GM19025 (cell line): ENCODE results near the gene INPP5A.
"Not testable (repeated sequence)": the region's sequence is repeated elsewhere in the genome, so short reads cannot be mapped to it uniquely, and the experiment has no call there.

Experiments
- ATAC-seq: cut with Tn5 transposase; IDR thresholded peaks from one replicate; pipeline ENCODE4 v1.9.1; 2021; ENCODE audit warnings: mild to moderate bottlenecking, low read depth, moderate library complexity; ENCODE audit not compliant: unreplicated experiment

Gene INPP5A

DNA sequence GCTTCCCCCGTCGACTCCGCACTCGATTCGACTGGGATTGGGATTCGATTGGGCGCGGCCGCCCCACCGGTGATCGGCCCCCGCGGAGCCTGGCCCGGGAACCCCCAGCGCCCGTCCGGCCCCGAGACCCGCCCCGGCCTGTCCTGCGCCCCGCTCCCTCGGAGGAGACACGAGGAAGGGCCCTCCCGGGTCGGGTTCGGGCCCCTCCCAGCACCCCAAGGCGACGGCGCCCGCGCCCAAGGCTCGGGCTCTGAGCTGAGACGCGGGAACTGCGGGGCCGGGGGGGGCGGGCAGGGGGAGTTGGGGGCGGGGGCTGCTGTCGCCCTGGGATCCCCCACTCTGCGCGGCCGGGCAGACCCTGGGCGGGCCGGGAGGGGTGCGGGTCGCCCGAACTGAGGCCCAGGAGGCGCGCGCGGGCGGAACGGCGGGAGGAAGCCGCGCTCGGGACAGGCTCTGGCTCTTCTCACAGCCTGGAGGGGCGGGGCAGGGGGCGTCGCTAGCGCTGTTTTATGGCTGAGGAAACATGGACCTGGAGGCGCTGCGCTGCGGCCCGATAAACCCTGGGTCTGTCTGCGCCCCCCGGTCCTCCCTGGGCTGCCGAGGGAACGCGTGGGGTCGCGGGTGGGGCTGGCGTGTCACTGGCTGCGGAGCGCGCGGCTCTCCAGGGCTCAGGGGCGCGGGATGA, 250.1 kb downstream of the INPP5A start:
- no peak for ATAC-seq

- no peak for ATAC-seq
Measured at GRCh38 chr10:132788180-132788830, 250.7 kb downstream of the INPP5A start.

DNA sequence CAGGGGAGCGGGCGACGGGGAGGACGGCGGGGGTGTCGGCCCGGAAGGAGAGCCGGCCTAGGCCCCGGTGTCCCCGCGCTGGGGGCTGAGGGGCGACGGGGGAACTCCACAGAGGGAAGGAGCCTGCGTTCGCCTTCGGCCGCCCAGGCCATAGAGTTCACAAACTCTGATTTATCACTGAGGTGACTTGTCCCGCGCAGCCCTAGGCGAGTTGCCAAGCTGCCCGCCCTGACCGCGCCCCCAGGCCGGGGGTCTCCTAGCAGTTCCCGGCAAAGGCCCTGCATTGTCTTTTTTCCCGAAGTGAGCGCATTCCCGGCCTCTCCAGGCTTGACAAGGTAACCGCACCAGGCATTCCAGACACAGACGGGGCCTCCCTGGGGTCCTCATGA, 251.2 kb downstream of the INPP5A start:
- ATAC-seq: no peak

DNA sequence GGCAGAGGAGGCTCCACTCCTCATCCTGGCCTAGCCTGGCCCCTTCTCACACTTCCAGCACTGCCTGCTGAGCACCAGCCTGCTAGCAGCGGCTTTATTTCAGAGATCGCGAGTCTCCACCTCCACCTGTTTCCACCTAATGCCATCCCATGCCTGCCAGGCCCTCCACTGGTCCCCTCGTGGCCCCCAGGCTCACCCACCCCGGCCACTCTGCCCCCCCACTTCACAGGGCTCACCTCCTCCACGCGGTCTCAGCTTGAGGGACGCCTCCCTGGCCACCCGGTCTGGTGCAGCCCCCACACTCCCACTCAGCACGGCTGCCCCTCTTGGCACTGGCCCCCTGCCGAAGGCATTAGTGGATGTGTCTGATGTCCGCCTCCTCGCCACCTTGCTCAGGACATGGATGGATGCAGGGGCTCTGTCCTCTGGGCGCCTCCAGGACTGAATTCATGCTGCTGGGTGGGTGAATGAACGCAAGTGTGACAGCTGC, 252.1 kb downstream of the INPP5A start:
- ATAC-seq: no peak

GRCh38 chr10:132790470-132790869, 252.9 kb downstream of the INPP5A start:
- ATAC-seq: no peak

DNA sequence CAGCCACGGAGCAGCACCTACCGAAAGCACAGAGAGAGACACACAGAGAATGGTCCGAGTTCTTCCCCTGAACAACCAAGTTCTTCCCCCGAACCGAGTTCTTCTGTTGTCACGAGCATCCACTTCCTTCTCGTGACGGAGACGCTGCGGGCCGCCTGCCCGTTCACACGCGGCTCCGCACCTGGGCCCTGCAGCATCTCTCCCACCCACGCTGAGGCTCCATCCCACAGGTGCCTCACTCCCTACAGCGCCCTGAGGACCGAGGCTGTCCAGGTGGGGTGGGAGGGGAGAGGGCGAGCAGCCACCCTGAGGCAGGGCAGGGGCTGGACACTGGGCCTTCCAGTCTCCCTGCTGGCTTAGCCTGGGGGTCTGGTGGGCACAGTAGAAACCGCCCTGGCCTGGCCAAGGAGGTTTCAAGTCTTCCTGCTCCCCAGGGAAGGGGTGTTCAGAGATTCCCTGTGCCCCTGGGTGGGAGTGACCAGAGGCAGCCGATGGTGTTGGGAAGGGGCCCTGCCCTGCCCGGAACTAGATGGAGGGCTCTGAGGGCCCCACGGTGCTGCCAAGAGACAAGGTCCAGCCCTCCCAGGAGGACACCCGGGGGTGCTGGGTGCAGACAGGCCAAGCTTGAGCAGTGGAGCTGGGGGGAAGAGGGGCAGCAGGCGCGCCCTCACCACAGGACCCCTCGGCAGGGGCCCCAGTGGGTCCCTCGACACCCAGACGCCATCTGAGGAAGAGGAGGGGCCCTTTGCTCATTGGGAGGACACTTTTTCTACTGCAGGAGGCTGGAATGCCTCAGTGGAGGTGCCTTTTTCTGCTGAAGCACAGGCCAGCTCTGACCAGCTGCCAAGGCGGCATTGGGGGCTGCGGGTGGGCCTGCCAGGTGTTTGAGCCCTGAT, 253.6 kb downstream of the INPP5A start:
- no peak for ATAC-seq

- not testable (repeated sequence) for ATAC-seq
Measured at GRCh38 chr10:132792099-132792498, 254.5 kb downstream of the INPP5A start.

DNA sequence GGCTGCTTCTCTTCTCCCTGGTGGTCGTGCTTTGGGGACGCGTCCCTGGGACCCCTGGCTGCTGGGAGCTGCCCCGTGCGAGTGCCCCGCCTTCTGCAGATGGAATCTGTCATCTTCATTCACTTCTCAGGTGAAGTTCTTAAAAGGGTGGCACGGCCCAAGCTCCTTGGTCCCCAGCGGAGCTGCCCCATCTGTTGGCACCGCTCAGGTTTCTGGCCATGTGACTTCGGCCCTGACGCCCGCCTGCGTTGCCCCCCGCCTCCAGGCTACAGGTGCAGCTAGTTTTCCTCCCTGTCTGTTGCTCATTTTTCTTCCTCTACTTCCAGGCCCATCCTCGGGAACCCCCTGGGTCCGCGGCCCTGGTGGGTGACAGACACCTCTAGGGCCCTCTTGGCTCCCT, 255.2 kb downstream of the INPP5A start:
- ATAC-seq: no peak

GRCh38 chr10:132793213-132793612, 255.6 kb downstream of the INPP5A start:
- ATAC-seq: no peak

DNA sequence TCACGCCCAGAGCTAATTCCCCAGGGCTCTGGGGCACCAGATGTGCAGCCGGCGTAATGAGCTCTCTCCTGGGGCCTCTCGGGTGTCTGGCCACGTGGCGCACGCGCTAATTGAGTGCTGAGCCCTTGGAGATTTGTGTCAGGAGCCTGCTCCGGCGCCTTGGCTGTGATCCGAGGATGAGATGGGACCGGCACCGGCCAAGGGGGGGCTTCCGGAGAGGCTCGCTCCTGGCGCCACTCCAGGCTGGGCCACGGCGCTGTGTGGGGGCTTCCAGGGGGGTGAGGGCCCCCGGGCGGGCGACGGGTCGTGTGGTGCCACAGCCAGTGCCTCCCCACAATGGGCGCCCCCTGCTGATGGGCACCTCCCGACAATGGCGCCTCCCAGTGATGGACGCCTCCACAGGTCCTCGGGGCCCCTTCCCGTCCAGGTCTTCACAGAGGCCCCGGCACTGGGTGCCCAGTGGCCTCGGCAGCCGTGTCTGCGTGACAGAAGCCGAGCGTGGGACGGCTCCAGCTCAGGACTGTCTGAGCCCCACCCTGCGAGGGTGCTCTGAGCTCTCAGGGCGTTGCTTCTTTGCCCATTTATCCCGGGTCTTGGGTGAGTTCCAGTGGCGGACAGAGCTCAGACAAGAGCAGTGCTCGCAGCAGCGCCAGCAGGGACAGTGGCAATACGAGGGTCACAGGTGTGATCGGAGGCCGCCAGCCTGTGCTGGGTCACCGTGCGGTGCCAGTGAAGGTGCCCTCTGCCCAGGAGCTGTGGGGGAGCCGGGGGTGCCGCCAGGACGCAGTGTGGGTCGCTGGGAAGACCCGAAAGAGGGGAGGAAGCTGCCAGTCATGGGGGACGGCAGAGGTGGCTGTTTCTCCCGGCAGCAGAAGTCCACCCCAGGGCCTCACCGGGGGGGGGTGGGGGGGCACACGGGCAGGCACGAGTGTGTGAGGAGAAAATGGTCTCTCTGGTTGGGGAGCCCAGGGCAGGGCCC, 256.6 kb downstream of the INPP5A start:
- ATAC-seq: no peak

DNA sequence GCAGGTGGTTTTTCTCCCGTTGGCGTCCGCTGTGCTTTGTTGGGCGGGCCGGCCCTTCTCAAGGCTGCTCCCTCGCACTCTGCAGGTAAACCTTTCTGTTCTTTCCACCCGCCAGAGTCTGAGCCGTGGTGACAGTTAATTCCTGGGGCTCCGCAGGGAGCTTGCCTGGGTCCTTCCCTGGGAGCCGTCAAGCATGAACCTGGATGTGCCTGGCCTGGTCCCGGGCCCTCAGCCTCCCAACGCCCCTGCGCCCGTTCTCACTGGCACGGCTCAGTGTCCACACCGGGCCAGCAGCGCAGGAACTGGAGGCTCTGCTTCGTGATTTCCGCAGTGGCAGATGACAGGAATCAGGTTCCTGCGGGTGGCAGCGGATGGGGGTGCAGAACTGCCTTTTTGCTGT, 259.3 kb downstream of the INPP5A start:
- ATAC-seq: no peak

DNA sequence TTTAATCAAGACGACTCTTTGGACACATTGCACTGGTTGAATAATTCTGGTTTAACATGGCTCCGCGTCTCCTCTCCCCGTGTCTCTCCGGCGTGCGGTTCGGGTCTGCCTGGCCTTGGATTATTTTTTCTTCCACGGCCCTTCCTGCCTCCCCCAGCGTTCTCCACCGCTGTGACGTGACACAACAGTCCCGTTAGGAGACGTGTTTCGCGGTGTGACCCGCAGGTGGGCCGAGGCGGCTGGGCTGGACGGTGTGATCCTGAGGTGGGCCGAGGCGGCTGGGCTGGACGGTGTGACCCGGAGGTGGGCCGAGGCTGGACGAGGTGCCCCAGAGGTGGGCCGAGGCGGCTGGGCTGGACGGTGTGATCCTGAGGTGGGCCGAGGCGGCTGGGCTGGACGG, 260.4 kb downstream of the INPP5A start:
- not testable (repeated sequence) for ATAC-seq

DNA sequence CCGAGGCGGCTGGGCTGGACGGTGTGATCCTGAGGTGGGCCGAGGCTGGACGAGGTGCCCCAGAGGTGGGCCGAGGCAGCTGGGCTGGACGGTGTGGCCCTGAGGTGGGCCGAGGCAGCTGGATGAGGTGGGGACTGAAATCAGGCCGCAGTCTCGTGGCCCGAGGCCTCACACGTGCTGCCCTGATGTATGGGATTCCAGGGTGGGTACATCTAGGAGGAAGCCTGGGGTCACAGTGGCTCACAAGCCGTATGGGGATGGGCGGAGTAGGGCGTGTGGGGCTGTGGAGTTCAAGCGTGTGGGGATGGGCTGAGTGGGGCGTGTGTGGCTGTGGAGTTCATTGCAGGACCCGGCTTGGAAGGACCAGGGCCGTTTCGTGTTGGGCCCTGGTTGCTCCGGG, 260.8 kb downstream of the INPP5A start:
- no peak for ATAC-seq

GRCh38 chr10:132798876-132799275, 261.3 kb downstream of the INPP5A start:
- no peak for ATAC-seq

GRCh38 chr10:132799865-132800264, 262.3 kb downstream of the INPP5A start:
- no peak for ATAC-seq

- no peak for ATAC-seq
Measured at GRCh38 chr10:132802048-132802447, 264.5 kb downstream of the INPP5A start.

GRCh38 chr10:132802694-132803320, 265.2 kb downstream of the INPP5A start:
- no peak for ATAC-seq

DNA sequence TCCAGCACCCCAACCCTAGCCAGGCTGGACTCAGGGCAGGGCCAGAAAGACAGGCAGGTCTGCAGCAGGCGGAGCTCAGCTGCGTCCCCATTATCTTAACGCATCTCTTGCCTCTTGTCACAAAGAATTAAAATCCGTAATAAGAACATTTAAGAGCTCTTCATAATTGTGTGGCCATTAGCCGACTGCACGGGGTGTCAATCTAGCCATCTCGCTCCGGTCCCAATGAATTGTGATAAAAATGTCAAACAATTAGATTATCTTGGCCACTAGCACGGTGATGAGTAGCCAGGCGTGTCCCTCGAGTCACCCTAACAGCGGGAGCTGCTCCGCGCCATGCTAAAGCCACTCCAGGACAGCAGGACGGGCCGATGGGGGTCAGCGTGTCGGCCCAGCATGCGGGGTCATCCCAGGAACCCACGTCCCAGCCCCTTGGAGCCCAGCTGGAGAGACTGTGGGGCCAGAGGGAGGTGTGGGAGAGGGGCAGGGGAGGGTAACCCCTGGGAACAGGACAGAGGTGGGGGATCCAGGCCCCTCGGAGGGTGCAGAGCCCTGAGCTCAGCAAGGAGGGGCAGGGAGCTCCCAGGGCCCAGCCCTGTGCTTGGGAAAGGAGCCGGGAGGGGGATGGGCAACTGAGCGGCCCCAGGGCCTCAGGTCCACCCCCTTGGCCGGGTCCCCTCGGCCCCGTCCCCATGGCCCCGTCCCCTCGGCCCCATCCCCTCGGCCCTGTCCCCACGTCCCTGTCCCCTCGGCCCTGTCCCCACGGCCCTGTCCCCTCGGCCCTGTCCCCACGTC, 266.0 kb downstream of the INPP5A start:
- no peak for ATAC-seq

GRCh38 chr10:132804287-132804686, 266.7 kb downstream of the INPP5A start:
- ATAC-seq: no peak
